ENCODE data around the gene ZNF692. TPM values are rescaled to one million over a fixed set of nuclear protein-coding genes. Genes with fewer than 3 reads are reported as not detected.

The ZNF692 gene
- total and polyA plus RNA-seq, 2 of the 13 experiments (the other 11 are each of a cell fraction or from before 2014, with no cell fraction given): 27.3 to 45.8 TPM

- H3K27me3 ChIP-seq (ENCODE audit: control insufficient read depth in 1 of 2, insufficient read depth in 2 of 2, low read length in 2 of 2): no peaks in the 10 kb centered on the region; a peak in 1 of 5 replicates
- intact Hi-C loops (cut with micrococcal nuclease; ENCODE audit: unreplicated experiment): no loop called here
- ChIA-PET CTCF (ENCODE audit: low intra/inter-chr PET ratio, low total read pairs) (no interaction called here), POLR2A (no interaction called here)
- H3K36me3 ChIP-seq (replicated peaks in 1 of 2; ENCODE audit: control insufficient read depth in 1 of 2, insufficient read depth in 2 of 2, low read length in 2 of 2): peaks cover 9 to 51% of the 10 kb centered on the region in 2 experiments
- BruUV-seq (replicated peaks): no TSS peak
- H3K27ac ChIP-seq (ENCODE audit: extremely low read length, insufficient read depth, low read length): no peak overlapping the region
- ATAC-seq: peak; percentile 8
- in situ Hi-C loops (cut with HindIII; ENCODE audit: extremely low pct_ligation_motif_present, low pct_unique_long_range_greater_than_20kb): no loop called here
- FAIRE-seq: no peak
- H4K20me1 ChIP-seq (ENCODE audit: insufficient read depth, low read length): no peaks in the 10 kb centered on the region
- no peak overlapping the region for H2AFZ ChIP-seq (ENCODE audit: low read length)
- no peak overlapping the region; the same call in 1 of the 2 replicates for H3K9ac ChIP-seq (ENCODE audit: insufficient read depth, low read depth, low read length)
- H3K79me2 ChIP-seq (ENCODE audit: insufficient read depth, low read length): peaks cover 43% of the 10 kb centered on the region
- peaks cover 51% of the 10 kb centered on the region for H3K4me1 ChIP-seq (ENCODE audit: insufficient read depth, low read length)
- DNase-seq (ENCODE audit: low spot score): peak; percentile 51
- no peaks in the 10 kb centered on the region for H3K9me3 ChIP-seq (ENCODE audit: low read length)
- H3K4me3 ChIP-seq (replicated peaks in 1 of 3; ENCODE audit: insufficient read depth in 1 of 3, low read depth in 2 of 3, low read length in 3 of 3): no peak overlapping the region
- 71% methylated on average over 2 of the region's 3 CpGs for WGBS (ENCODE audit: low lambda C conversion rate)
- no peak overlapping the region for H3K4me2 ChIP-seq (ENCODE audit: low read depth, low read length)
- TF ChIP-seq FOSL2 (CRISPR knock-in tag; IDR thresholded peaks at IDR 0.05) (peak; percentile 75), TEAD3 (CRISPR knock-in tag; optimal IDR thresholded peaks at IDR 0.05; ENCODE audit: borderline replicate concordance) (peak; percentile 66), ZNF121 (CRISPR knock-in tag; IDR thresholded peaks at IDR 0.05) (no peak)
Measured at GRCh38 chr1:248821101-248821500, 37.8 kb downstream of the ZNF692 start.

- in situ Hi-C loops (cut with HindIII; ENCODE audit: extremely low pct_ligation_motif_present, low pct_unique_long_range_greater_than_20kb): no loop called here
- TF ChIP-seq SOX5 (CRISPR knock-in tag; IDR thresholded peaks at IDR 0.05; ENCODE audit: borderline replicate concordance): no peak
- H3K4me3 ChIP-seq (replicated peaks in 1 of 3; ENCODE audit: insufficient read depth in 1 of 3, low read depth in 2 of 3, low read length in 3 of 3): no peak overlapping the region
- peaks cover 12 to 60% of the 10 kb centered on the region in 2 experiments for H3K36me3 ChIP-seq (replicated peaks in 1 of 2; ENCODE audit: control insufficient read depth in 1 of 2, insufficient read depth in 2 of 2, low read length in 2 of 2)
- H3K9me3 ChIP-seq (ENCODE audit: low read length): no peaks in the 10 kb centered on the region
- H4K20me1 ChIP-seq (ENCODE audit: insufficient read depth, low read length): no peaks in the 10 kb centered on the region
- H3K79me2 ChIP-seq (ENCODE audit: insufficient read depth, low read length): peaks cover 37% of the 10 kb centered on the region
- peaks cover 51% of the 10 kb centered on the region for H3K4me1 ChIP-seq (ENCODE audit: insufficient read depth, low read length)
- BruUV-seq (replicated peaks): no TSS peak
- FAIRE-seq (no peak), DNase-seq (ENCODE audit: low spot score) (no peak), ATAC-seq (no peak)
- WGBS (ENCODE audit: low lambda C conversion rate): over 99% methylated on average over 5 of the region's 7 CpGs
- H2AFZ ChIP-seq (ENCODE audit: low read length): no peak overlapping the region
- no peak overlapping the region for H3K27ac ChIP-seq (ENCODE audit: extremely low read length, insufficient read depth, low read length)
- H3K27me3 ChIP-seq (ENCODE audit: control insufficient read depth in 1 of 2, insufficient read depth in 2 of 2, low read length in 2 of 2): no peaks in the 10 kb centered on the region
- intact Hi-C loops (cut with micrococcal nuclease; ENCODE audit: unreplicated experiment): no loop called here
- no peak overlapping the region for H3K9ac ChIP-seq (ENCODE audit: insufficient read depth, low read depth, low read length)
- CTCF ChIA-PET (ENCODE audit: low intra/inter-chr PET ratio, low total read pairs): no interaction called here
- POLR2A ChIA-PET: no interaction called here
- no peak overlapping the region for H3K4me2 ChIP-seq (ENCODE audit: low read depth, low read length)
Measured at GRCh38 chr1:248820041-248820585, 38.8 kb downstream of the ZNF692 start.

All from HepG2 (cell line).